OCI-LY1 (cell line): ENCODE measurements around the gene NCOR2.

ENCODE experiments used
- H2AFZ ChIP-seq: fragments of 200-600 bp; sonication (generic), shearing (Covaris generic); 2 replicates; pipeline ENCODE4 v1.6.0; 2014; ENCODE audit warnings: antibody characterized with exemption, mild to moderate bottlenecking, low read length
- H3F3A ChIP-seq: fragments of 200-600 bp; sonication (generic), shearing (Covaris generic); 2 replicates; pipeline ENCODE4 v1.6.0; 2014; ENCODE audit warnings: mild to moderate bottlenecking, antibody characterized with exemption, low read length, moderate library complexity; ENCODE audit not compliant: insufficient read depth
- H3K27ac ChIP-seq: fragments of 200-600 bp; sonication (generic); 2 replicates; pipeline ENCODE4 v1.5.1; 2014; ENCODE audit warnings: low read length, mixed run types, mild to moderate bottlenecking, low read depth; ENCODE audit not compliant: poor library complexity, severe bottlenecking
- H3K27me3 ChIP-seq: fragments of 200-600 bp; sonication (generic); 2 replicates; pipeline ENCODE4 v1.6.0; 2014; ENCODE audit warnings: antibody characterized with exemption, mild to moderate bottlenecking, low read length, moderate library complexity; ENCODE audit not compliant: insufficient read depth
- H3K36me3 ChIP-seq: fragments of 200-600 bp; sonication (generic); 2 replicates; pipeline ENCODE4 v1.6.1; 2014; ENCODE audit warnings: mild to moderate bottlenecking, antibody characterized with exemption, low read length, moderate library complexity, mixed read lengths; ENCODE audit not compliant: insufficient read depth
- H3K4me1 ChIP-seq: fragments of 200-600 bp; sonication (generic); 2 replicates; pipeline ENCODE4 v1.5.1; 2014; ENCODE audit warnings: mild to moderate bottlenecking, low read length, moderate library complexity; ENCODE audit not compliant: insufficient read depth, severe bottlenecking
- H3K4me2 ChIP-seq: fragments of 200-600 bp; sonication (generic), shearing (Covaris generic); 2 replicates; pipeline ENCODE4 v1.6.1; 2014; ENCODE audit warnings: low read length
- H3K4me3 ChIP-seq: fragments of 200-600 bp; sonication (generic); 2 replicates; pipeline ENCODE4 v1.5.1; 2014; ENCODE audit warnings: low read length, low read depth, mild to moderate bottlenecking, mixed read lengths; ENCODE audit not compliant: poor library complexity, severe bottlenecking
- H3K79me2 ChIP-seq: fragments of 200-600 bp; shearing (Covaris generic); 2 replicates; pipeline ENCODE4 v1.6.1; 2016; ENCODE audit warnings: mixed run types, low read length, mixed read lengths; ENCODE audit not compliant: insufficient read depth
- H3K9ac ChIP-seq: fragments of 200-600 bp; sonication (generic), shearing (Covaris generic); 2 replicates; pipeline ENCODE4 v1.6.1; 2014; ENCODE audit warnings: mild to moderate bottlenecking, low read length, mixed read lengths
- H3K9me2 ChIP-seq: fragments of 200-600 bp; sonication (generic), shearing (Covaris generic); 2 replicates; pipeline ENCODE4 v1.6.1; 2014; ENCODE audit warnings: low read depth, mild to moderate bottlenecking, low read length, mixed read lengths
- H3K9me3 ChIP-seq: fragments of 200-600 bp; shearing (Covaris generic); 2 replicates; pipeline ENCODE4 v1.6.1; 2014; ENCODE audit warnings: low read length, mixed read lengths
- H4K20me1 ChIP-seq: fragments of 200-600 bp; sonication (generic), shearing (Covaris generic); 2 replicates; pipeline ENCODE4 v1.6.0; 2016; ENCODE audit warnings: mild to moderate bottlenecking, low read length; ENCODE audit not compliant: insufficient read depth
- EZH2 ChIP-seq: fragments of 200-600 bp; sonication (generic), shearing (Covaris generic); IDR thresholded peaks from 2 replicates; pipeline ENCODE4 v1.8.0; 2017; ENCODE audit warnings: borderline replicate concordance, mixed run types, mild to moderate bottlenecking, antibody characterized with exemption, low read length, moderate library complexity, mixed read lengths
- TF ChIP-seq, protein P1 (sequence below): fragments of 200-600 bp; sonication (generic), shearing (Covaris generic); IDR thresholded peaks from 2 replicates; pipeline ENCODE4 v1.5.1; 2017; ENCODE audit warnings: mild to moderate bottlenecking, antibody characterized with exemption, low read length, moderate library complexity, mixed read lengths

The NCOR2 gene

DNA sequence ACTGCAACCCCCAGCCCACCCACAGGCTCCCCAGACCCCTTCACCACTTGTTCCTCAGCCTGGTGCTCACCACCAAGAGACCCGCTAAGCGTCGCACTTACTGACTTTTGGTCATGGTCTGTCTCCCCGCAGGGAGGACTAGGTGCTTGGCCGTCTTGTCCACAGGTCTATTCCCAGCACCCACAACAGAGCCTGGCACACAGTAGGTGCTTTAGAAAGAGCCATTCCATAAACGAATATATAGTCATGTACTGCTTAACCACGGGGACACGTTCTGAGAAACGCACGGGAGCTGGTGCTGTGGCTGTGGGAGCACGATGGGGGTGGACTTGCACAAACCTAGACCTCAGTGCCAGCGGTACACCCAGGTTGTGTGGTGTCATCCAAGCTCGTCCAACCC lies 34.0 kb downstream of the NCOR2 start:
- no peaks in the 10 kb centered on the region for H3F3A ChIP-seq
- H3K4me2 ChIP-seq = no peak overlapping the region
- no peaks in the 10 kb centered on the region for H3K9me3 ChIP-seq
- H3K9ac ChIP-seq = no peak overlapping the region
- H3K79me2 ChIP-seq = no peaks in the 10 kb centered on the region
- H3K27me3 ChIP-seq = no peaks in the 10 kb centered on the region
- H3K36me3 ChIP-seq = no peaks in the 10 kb centered on the region; the same call in 1 of the 2 replicates
- no peak overlapping the region for H2AFZ ChIP-seq
- H4K20me1 ChIP-seq = no peaks in the 10 kb centered on the region
- TF ChIP-seq, protein P1, sequence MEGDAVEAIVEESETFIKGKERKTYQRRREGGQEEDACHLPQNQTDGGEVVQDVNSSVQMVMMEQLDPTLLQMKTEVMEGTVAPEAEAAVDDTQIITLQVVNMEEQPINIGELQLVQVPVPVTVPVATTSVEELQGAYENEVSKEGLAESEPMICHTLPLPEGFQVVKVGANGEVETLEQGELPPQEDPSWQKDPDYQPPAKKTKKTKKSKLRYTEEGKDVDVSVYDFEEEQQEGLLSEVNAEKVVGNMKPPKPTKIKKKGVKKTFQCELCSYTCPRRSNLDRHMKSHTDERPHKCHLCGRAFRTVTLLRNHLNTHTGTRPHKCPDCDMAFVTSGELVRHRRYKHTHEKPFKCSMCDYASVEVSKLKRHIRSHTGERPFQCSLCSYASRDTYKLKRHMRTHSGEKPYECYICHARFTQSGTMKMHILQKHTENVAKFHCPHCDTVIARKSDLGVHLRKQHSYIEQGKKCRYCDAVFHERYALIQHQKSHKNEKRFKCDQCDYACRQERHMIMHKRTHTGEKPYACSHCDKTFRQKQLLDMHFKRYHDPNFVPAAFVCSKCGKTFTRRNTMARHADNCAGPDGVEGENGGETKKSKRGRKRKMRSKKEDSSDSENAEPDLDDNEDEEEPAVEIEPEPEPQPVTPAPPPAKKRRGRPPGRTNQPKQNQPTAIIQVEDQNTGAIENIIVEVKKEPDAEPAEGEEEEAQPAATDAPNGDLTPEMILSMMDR = no peak
- TF ChIP-seq EZH2 = no peak
- H3K4me1 ChIP-seq = no peaks in the 10 kb centered on the region
- H3K27ac ChIP-seq = no peak overlapping the region
- no peaks in the 10 kb centered on the region for H3K9me2 ChIP-seq
- H3K4me3 ChIP-seq = no peak overlapping the region

DNA sequence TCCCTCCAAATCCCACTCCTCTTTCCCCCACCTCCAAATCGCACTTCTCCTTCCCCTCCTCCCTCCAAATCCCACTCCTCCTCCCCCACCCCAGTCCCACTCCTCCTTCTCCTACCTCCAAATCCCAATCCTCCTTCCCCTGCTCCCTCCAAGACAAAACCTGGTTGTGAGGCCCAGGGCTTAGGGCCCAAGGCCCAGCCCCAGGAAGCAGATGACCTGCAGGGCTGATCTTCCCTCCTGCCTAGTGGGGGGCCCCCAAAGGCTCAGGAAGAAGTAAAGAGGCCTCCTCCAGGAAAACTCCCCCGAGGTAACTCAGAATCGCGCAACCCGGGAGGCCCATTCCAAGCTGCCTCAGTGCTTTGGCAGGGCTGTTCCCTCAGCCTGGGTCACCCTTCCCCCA lies 34.4 kb downstream of the NCOR2 start:
- Histone ChIP-seq H3K4me1 (no peaks in the 10 kb centered on the region), H3K27ac (no peak overlapping the region), H3K79me2 (no peaks in the 10 kb centered on the region)

DNA sequence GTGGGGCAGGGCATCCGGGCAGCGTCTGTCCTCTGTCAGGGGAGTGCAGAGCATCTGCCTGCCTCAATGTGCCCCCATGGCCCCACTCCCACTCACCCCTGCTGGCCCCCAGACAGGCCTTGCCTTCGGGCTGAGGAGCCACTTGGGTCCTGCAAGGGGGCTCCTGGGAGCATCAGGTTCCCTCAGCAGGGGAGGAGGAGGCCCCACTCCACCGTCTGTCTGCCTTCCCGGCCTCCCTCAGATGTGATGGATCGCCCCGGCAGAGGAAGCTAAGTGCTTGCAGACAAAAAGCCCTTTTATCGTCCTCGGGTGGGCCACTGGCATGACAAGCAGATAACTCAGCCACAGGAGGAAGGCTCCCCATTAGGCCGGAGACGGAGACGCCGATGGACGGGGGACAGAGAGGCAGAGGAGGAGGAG lies 35.1 kb downstream of the NCOR2 start:
- no peak overlapping the region for H3K27ac ChIP-seq
- H3K4me1 ChIP-seq = no peaks in the 10 kb centered on the region
- H3K4me2 ChIP-seq = no peak overlapping the region
- TF ChIP-seq, protein P1 = no peak
- no peak for TF ChIP-seq EZH2
- no peaks in the 10 kb centered on the region; the same call in 1 of the 2 replicates for H3K36me3 ChIP-seq
- H3K4me3 ChIP-seq = no peak overlapping the region
- no peak overlapping the region for H3K9ac ChIP-seq
- no peaks in the 10 kb centered on the region for H4K20me1 ChIP-seq
- no peaks in the 10 kb centered on the region for H3K9me2 ChIP-seq
- H3K27me3 ChIP-seq = no peaks in the 10 kb centered on the region
- H3K79me2 ChIP-seq = no peaks in the 10 kb centered on the region
- no peak overlapping the region for H2AFZ ChIP-seq
- H3K9me3 ChIP-seq = no peaks in the 10 kb centered on the region
- H3F3A ChIP-seq = no peaks in the 10 kb centered on the region

More for the DNA sequence above, 34.4 kb downstream of the NCOR2 start:
- Histone ChIP-seq H3K4me2 (no peak overlapping the region), H3K9me2 (no peaks in the 10 kb centered on the region), H3K9ac (no peak overlapping the region), H3K4me3 (no peak overlapping the region), H3F3A (no peaks in the 10 kb centered on the region), H3K36me3 (no peaks in the 10 kb centered on the region; the same call in 1 of the 2 replicates), H3K9me3 (no peaks in the 10 kb centered on the region), H2AFZ (no peak overlapping the region), H4K20me1 (no peaks in the 10 kb centered on the region), H3K27me3 (no peaks in the 10 kb centered on the region)
- no peak for TF ChIP-seq EZH2
- TF ChIP-seq, protein P1 = no peak
